ENCODE measurements around the gene NR5A2.

Gene NR5A2

GRCh38 chr1:200036619-200037270 is 9.2 kb downstream of the NR5A2 start:
- no peak for DNase-seq (ENCODE audit: low read depth)

GRCh38 chr1:200037501-200037900 is 10.0 kb downstream of the NR5A2 start:
- DNase-seq (ENCODE audit: low read depth) = no peak

DNA sequence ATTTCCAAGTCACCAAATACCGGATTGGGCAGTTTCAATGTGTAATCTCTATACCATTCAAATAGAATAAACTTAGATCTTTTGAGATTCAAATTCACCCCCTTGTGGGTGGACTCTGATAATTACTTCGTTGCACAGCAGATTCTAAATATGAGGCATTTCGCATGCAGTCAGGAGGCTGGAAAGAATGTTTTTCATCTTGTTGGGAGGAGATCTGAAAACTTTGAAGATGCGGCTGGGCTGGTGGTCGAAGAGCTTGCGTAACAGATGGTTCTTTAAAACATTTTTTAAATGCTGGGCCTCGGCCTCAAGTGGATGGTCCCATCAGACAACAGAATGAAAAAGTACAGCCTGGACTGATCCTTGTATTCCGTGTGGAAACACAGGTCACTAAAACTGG is 10.4 kb downstream of the NR5A2 start:
- DNase-seq (ENCODE audit: low read depth) = no peak

DNA sequence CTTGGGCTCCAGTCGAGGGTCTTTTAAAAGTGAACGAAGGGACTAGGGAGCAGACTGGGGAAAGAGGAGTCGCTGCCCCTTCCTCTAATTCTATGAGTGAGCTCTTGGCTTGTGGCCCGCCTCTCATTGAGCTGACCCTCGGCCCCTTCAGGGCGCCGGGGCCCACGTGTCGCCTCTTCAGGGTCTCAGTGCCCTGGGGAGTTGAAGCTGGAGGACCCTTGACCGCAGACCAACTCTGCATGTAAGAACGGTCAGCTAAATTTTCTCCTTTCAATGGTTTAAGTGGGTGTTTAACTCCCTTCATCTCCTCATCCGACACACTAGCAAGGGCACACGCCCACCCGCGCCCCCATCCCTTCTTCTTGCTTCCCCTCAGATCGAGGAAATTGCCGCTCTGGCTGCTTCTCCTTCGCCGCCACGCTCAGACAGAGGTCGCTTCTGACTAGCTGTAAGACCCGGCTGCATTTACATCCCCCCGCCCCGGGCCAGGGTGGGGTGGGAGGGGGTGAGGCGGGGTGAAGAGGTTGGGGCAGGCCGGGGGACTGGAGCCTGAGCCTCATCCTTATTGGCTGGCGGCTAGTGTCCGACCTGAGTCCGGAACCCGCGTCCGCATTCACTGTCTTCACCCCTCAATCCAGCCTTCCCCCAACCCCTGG is 10.9 kb downstream of the NR5A2 start:
- DNase-seq (ENCODE audit: low read depth) = no peak

DNA sequence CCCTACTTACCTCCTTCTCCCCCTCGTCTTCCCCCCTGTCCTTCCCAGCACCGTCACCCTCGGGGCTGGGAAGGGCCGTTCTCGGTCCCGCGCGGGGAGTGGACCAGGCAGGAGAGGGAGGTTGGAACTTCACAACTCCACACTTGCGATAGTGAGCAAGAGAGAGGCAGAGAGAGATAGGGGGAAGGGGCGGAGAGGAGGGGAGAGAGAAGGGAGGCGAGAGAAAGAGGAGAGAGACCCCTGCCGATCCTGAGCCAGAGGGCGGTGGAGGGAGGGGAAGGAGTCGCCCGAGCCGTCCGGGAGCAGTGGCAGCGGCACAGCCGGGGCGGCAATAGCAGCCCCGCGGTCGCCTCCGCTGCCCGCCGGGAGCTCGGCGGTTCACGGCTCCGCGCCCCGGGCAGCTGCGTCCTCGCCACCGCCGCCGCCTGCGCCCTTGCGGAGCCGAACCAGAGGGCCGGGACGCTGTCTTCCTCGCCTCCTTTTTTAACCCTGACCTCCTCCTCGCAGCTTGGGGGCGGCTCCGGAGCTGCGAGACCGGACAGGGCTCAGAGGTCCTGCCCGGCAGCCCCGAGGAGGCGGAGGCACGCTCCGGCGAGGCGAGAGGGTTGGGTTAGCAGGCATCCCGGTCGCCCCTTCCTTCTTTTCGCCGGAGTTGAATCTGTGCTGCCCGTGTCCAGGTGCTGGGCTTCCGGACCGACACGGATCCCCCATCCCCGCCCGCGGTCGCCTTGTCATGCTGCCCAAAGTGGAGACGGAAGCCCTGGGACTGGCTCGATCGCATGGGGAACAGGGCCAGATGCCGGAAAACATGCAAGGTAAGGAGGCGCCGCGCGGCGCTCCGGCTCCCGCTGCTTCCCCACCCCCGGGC is 11.7 kb downstream of the NR5A2 start:
- DNase-seq (ENCODE audit: low read depth) = no peak

GRCh38 chr1:200039849-200040474 is 12.5 kb downstream of the NR5A2 start:
- DNase-seq (ENCODE audit: low read depth) = no peak

DNA sequence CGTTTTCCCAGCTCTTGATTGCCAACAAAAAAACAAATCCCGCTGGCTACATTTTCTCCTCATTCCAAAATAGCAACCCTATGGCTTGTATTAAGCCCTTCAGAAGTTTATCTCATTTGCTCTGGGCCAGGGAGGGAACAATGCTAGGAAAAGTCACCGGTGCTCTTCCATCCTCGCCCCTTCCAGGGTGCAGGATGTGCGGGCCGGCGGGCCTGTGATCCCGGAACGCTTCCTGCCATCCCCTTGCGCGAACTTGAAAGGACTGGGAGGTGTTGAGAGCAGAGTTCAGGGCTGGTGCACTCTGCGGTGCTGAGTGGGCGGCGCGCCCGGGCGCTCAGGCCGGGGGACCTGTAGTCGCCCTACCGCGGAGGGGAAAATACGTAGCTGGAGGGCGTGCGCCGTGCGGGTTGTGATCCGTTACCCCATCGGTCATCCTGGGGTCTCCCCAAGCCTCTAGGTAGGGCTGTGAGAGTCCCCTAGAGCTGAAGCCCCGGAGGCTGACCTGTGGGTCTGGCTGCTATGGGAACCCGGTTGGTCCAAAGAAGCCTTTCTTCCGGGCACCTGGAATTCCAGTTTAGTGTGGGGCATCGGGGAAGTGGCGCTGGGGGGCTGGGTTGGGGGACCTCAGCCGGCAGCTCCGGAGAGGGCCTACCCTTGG is 13.1 kb downstream of the NR5A2 start:
- no peak for DNase-seq (ENCODE audit: low read depth)

GRCh38 chr1:200041337-200042118 is 14.0 kb downstream of the NR5A2 start:
- no peak for DNase-seq (ENCODE audit: low read depth)

DNA sequence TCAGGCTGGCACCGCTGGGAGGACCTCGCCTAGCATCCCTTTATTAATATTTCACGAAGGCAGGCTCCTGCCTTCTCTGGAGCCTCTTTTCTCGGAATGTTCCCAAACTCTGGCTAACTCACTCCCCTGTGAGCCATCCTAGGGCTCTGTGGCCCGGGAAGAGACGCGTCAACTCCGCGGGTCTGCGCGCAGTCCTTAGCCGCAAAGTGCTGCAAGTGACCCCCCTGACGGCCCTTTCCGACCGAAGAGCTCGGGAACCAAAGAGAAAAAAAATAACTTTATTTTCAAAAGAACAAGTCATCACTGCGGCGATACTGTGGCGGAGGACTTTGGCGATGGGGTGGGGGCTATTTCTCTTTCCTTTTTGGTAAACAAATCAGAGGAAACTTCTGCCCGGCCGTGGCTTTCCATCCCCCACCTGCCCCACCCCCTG is 14.6 kb downstream of the NR5A2 start:
- DNase-seq (ENCODE audit: low read depth) = no peak

- DNase-seq (ENCODE audit: low read depth) = no peak
Observed at GRCh38 chr1:200042552-200043335, 15.2 kb downstream of the NR5A2 start.

DNA sequence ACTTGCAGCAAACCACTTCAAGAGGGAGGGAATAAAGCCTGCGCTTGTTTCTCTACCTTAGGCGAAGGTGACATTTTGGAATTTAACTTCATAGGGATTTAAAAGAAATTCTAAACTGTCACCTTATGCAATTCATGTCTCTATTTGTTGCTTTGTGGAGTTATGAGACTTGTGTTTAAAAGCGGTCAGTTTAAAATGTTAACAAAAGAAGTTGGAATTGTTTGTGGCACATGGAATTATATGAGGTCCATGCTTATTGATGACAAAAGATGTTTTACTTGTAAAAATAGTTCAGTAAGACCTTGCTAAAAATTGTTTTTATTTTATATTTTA is 15.8 kb downstream of the NR5A2 start:
- DNase-seq (ENCODE audit: low read depth) = no peak

- DNase-seq (ENCODE audit: low read depth) = no peak
Observed at GRCh38 chr1:200046115-200046514, 18.6 kb downstream of the NR5A2 start.

DNA sequence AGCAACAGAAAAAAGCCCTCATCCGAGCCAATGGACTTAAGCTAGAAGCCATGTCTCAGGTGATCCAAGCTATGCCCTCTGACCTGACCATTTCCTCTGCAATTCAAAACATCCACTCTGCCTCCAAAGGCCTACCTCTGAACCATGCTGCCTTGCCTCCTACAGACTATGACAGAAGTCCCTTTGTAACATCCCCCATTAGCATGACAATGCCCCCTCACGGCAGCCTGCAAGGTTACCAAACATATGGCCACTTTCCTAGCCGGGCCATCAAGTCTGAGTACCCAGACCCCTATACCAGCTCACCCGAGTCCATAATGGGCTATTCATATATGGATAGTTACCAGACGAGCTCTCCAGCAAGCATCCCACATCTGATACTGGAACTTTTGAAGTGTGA is 20.7 kb downstream of the NR5A2 start:
- DNase-seq (ENCODE audit: low read depth) = no peak

DNA sequence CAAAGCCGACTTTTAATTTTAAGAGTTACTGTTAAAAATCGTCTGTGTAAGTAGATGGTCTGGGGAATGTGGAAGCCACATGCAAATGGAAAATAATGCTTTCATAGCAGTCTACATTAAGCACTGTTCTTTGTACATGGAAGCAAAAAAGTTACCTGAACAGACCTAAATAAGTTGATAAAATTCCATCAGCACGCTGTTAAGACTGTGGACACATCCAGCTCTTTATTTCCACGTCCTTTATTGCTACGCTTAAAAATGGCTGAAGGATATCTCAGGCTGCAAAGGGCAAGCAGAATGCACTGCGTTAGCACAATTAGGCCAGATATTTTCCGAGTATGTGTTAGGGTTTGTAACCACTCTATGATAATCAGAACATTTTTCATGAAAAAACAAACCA is 22.3 kb downstream of the NR5A2 start:
- no peak for DNase-seq (ENCODE audit: low read depth)

DNA sequence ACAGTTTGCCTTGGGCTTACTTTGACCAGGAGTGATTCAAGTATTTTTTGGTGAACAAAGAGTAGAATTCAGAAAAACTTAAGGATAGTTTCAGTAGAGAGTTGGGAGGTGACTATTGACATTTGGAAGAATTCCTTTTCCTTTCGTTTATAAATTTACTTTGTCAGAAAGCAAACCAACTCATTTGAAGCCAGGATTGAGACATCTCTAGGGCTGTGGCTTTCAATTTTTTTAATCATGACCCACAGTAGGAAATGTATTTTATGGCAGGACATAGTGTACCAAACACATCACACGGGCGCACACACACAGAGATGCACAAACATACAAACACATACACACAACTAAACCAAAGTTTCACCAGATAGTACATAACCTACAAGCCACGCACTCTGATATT is 24.1 kb downstream of the NR5A2 start:
- DNase-seq (ENCODE audit: low read depth) = no peak

DNA sequence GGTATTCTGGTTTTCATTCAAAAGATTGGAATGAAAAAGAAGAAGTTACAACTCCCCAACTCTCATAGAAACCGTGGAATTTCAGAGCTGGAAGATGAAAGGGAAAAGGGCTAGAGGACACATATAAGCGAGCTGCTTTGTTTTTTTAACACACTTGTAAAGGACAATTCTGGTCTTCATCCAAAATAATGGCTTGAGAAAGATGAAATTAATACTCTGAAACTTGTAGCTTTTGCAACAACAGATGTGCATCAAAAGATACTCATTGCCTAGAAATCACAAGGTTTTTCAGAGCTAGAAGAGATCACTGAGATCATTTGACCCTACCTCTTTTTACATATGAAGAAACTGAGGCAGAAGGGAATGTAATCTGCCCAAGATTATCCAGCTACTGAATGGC is 25.6 kb downstream of the NR5A2 start:
- no peak for DNase-seq (ENCODE audit: low read depth)

DNA sequence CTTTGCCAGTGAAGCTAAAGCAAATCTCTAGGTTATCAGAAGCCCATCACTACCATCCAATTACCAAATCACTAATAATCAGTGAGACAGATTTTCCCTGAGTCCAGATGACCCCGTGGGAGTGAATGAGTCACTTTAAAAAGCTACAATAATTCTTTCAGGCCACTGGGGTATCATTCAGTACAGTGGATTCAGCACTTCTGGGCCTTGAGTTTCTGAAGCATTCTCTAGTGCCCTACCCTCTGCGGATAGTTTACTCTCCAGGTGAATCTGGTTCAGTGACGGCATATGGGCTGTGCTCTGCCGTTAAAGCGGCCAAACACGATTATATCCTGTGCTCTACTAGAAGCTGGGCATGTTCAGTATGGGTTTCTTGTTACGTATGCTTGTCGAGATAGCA is 26.1 kb downstream of the NR5A2 start:
- no peak for DNase-seq (ENCODE audit: low read depth)

DNA sequence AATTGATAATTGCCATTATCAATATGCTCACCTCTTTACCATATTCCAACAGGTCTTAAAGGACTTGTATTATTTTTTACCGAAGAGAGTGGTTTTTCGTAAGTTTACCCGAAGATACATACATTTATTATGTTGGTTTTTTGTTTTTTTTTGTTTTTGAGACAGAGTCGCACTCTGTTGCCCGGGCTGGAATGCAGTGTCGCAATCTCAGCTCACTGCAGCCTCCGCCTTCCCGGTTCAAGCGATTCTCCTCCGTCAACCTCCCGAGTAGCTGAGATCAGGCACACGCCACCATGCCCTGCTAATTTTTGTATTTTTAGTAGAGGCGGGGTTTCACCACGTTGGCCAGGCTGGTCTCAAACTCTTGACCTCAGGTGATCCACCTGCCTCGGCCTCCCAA is 30.8 kb downstream of the NR5A2 start:
- DNase-seq (ENCODE audit: low read depth) = no peak

GRCh38 chr1:200062143-200062542 is 34.6 kb downstream of the NR5A2 start:
- no peak for DNase-seq (ENCODE audit: low read depth)

DNA sequence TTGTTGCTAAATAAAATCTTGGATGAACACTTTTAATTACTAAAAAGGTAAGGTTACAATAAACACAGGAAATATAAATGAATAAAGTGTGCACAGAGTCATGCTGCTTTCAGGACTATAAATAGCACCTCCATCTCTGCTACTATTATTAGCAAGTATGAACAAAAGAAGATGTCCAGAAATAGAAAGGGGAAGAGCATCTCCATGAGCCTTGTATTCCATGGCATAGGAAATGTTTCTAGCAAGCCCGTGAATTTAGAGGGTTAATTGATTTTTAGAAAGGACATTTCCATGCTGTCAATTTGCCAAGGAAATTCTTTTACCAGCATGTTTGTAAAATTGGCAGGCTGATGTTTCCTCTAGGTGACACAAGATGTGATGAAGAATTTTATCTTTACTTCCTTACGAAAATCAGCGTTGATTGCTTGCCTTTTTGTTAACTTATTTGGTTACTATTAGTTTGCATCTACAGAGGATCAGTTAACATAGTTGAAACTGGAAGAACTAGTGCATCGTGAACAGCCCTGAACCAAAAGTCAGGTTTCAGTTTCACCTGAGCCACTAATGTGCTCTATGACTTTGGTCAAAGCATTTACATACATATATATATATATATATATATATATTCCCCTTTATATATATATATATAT is 45.3 kb downstream of the NR5A2 start:
- DNase-seq (ENCODE audit: low read depth) = no peak
